Psoas muscle (tissue), 8 donors: ENCODE data around the gene PRR12. TPM values are rescaled to one million over a fixed set of nuclear protein-coding genes. Genes with fewer than 3 reads are reported as not detected.
A peak's percentile ranks its signal among the peaks of the same experiment; 100 is the strongest.

ENCODE experiments used
- ATAC-seq, 4 donors: fragments of 200-7000 bp; cut with Tn5 transposase; one replicate each; pipeline ENCODE4 v1.9.1; 2020; ENCODE audit warnings: moderate library complexity in 3 of 4, mild to moderate bottlenecking in 2 of 4
- DNase-seq, 2 donors: peaks; one replicate each; pipeline ENCODE4 v3.0.0-alpha.2; 2020
- H3K27ac ChIP-seq: fragments of 200-600 bp; one replicate; pipeline ENCODE4 v1.8.0; 2022
- H3K27me3 ChIP-seq, 3 donors: fragments of 200-600 bp in 1 of 3; one replicate each; pipeline versions ENCODE4 v1.6.1 to v1.8.0; 2013 to 2022; ENCODE audit warnings: low read length in 2 of 3, mild to moderate bottlenecking in 2 of 3, moderate library complexity in 1 of 3; ENCODE audit not compliant: insufficient read depth in 3 of 3
- H3K36me3 ChIP-seq, 2 donors: fragments of 200-600 bp in 1 of 2; one replicate each; pipeline versions ENCODE4 v1.6.1 to v1.8.0; 2013 to 2022; ENCODE audit warnings: low read depth in 1 of 2, mild to moderate bottlenecking in 1 of 2, moderate library complexity in 1 of 2; ENCODE audit not compliant: insufficient read depth in 1 of 2
- H3K4me1 ChIP-seq: fragments of 200-600 bp; one replicate; pipeline ENCODE4 v1.8.0; 2022
- H3K4me3 ChIP-seq: fragments of 200-600 bp; one replicate; pipeline ENCODE4 v1.8.0; 2022; ENCODE audit warnings: mild to moderate bottlenecking
- H3K9me3 ChIP-seq: fragments of 200-600 bp; one replicate; pipeline ENCODE4 v1.8.0; 2022
- CTCF ChIP-seq: fragments of 200-600 bp; IDR thresholded peaks from one replicate; pipeline ENCODE4 v1.8.0; 2022; ENCODE audit warnings: antibody characterized with exemption
- WGBS, 3 donors: extraction: QIAGEN DNeasy Blood & Tissue Kit; methylation state at CpG; one replicate each; pipeline versions ENCODE4 v1.1.6 to v1.1.7; 2013; 5-methylcytosine and 5-hydroxymethylcytosine counted together
- intact Hi-C, 2 donors: fragments of 100-400 bp; cut with DNase I; formaldehyde crosslinking; loops; one replicate each; pipeline versions ENCODE4 v1.11.0 to v1.14.2; 2022
- polyA plus RNA-seq, 3 donors: library from polyadenylated mRNA; stranded (reverse); fragments of 200-250 nt; gene quantifications; one replicate each; pipeline ENCODE4 v1.2.3, GENCODE V29; 2013
- total RNA-seq, 4 donors: library from RNA; stranded (reverse); fragmentation: NEBNext Ultra II Directional in 2 of 4; extraction: Animal tissue kit (Norgen Biotek cat#: 25700) in 2 of 4; gene quantifications; one replicate each; pipeline versions ENCODE4 v1.2.1 to v1.2.4, GENCODE V29; 2021 to 2023
- donor health status: healthy with polysubstance abuse.
- donor health status: DM: no; HTN: no; CAD: no; lungs with moderate emphysema.
- donor health status: Bipolar disorder and iron deficiency.
- donor health status: healthy.
- donor health status: DM: yes; HTN: yes; CAD: no.
- donor health status: DM: no; HTN: no; CAD: no.
- donor health status: DM: no; HTN: no; CAD: no.
- donor health status: DM: yes; HTN: yes; CAD: no.

PRR12 gene
- total and polyA plus RNA-seq, 7 donors: 2.3 to 15.1 (median 7.1) TPM

GRCh38 chr19:49660338-49660961, 69.5 kb downstream of the PRR12 start:
- Histone ChIP-seq H3K4me1 (peaks cover 3% of the 10 kb centered on the region), H3K9me3 (no peaks in the 10 kb centered on the region), H3K36me3 (peaks cover 5 to 73% of the 10 kb centered on the region in 2 donors), H3K27me3 (no peaks in the 10 kb centered on the region), H3K27ac (no peak overlapping the region), H3K4me3 (no peak overlapping the region)
- no peak for ATAC-seq
- WGBS, 3 donors: 83 to 90% (median 88%) methylated on average over 14 to 15 of the region's 15 CpGs
- intact Hi-C loops: no loop called here
- TF ChIP-seq CTCF: no peak
- DNase-seq: no peak

- H3K36me3 ChIP-seq: peaks cover 5 to 58% of the 10 kb centered on the region in 2 donors
- H3K27ac ChIP-seq: no peak overlapping the region
- H3K4me3 ChIP-seq: no peak overlapping the region
- H3K4me1 ChIP-seq: peaks cover 8% of the 10 kb centered on the region
- DNase-seq (no peak), ATAC-seq (no peak)
- intact Hi-C loops: loop anchor here in 1 of 2 donors (2.0 kb wide), 1 partner anchor 13 kb away; no protein-coding TSS in a partner anchor
- TF ChIP-seq CTCF: no peak
- WGBS, 3 donors: 87 to 91% (median 89%) methylated on average over 16 of the region's 16 CpGs
- H3K27me3 ChIP-seq: no peaks in the 10 kb centered on the region
- no peaks in the 10 kb centered on the region for H3K9me3 ChIP-seq
Observed at GRCh38 chr19:49662011-49662410, 71.0 kb downstream of the PRR12 start.

GRCh38 chr19:49663224-49663623, 72.2 kb downstream of the PRR12 start:
- no peak overlapping the region for H3K27ac ChIP-seq
- TF ChIP-seq CTCF: no peak
- no peaks in the 10 kb centered on the region for H3K27me3 ChIP-seq
- 85 to 91% (median 86%) methylated on average over 12 of the region's 12 CpGs for WGBS, 3 donors
- peaks cover 8% of the 10 kb centered on the region for H3K4me1 ChIP-seq
- DNase-seq (no peak), ATAC-seq (no peak)
- no peak overlapping the region for H3K4me3 ChIP-seq
- H3K36me3 ChIP-seq: peaks cover 0 to 45% of the 10 kb centered on the region in 2 donors
- intact Hi-C loops: loop anchor here in 1 of 2 donors (2.0 kb wide), 1 partner anchor 14 kb away; no protein-coding TSS in a partner anchor
- no peaks in the 10 kb centered on the region for H3K9me3 ChIP-seq

GRCh38 chr19:49664171-49665035, 73.4 kb downstream of the PRR12 start:
- H3K4me3 ChIP-seq: peak overlapping the region; percentile 70
- intact Hi-C loops: no loop called here
- ATAC-seq (peak; percentile 80 to 87 (median 82)), DNase-seq (peak; percentile 89 to 94)
- peaks cover 8% of the 10 kb centered on the region for H3K4me1 ChIP-seq
- no peak for TF ChIP-seq CTCF
- H3K27me3 ChIP-seq: no peaks in the 10 kb centered on the region
- H3K36me3 ChIP-seq: peaks cover 0 to 34% of the 10 kb centered on the region in 2 donors
- H3K9me3 ChIP-seq: no peaks in the 10 kb centered on the region
- 0 to 1% (median 1%) methylated on average over 52 to 53 of the region's 53 CpGs for WGBS, 3 donors
- peak overlapping the region; percentile 49 for H3K27ac ChIP-seq
